HCT116 (cell line): ENCODE results near the gene DMD. TPM values are rescaled to one million over a fixed set of nuclear protein-coding genes. Genes with fewer than 3 reads are reported as not detected.

Experiments used
- ATAC-seq: fragments of 200-7000 bp; cut with Tn5 transposase; 2 replicates; pipeline ENCODE4 v1.9.1; 2020; ENCODE audit warnings: mild to moderate bottlenecking, moderate library complexity
- BruUV-seq: library from RNA; stranded (reverse); fragments of 400-500 nt; replicated peaks from 2 replicates; lab custom pipeline; 2021; lab: Mats Ljungman, UMichigan
- CTCF ChIA-PET: fragments of 300-600 bp; sonication (Branson Sonifier 250); formaldehyde crosslinking; loops from one replicate; lab custom pipeline; 2021; ENCODE audit warnings: antibody characterized with exemption; lab: Charles Lee
- POLR2A ChIA-PET: fragments of 300-600, 350-600 bp; sonication (Branson Sonifier 250); formaldehyde crosslinking; loops from one replicate; lab custom pipeline; 2021; ENCODE audit warnings: antibody characterized with exemption; lab: Charles Lee
- RAD21 ChIA-PET, 2 experiments: fragments of 300-600 bp; sonication (Branson Sonifier 250); formaldehyde crosslinking; loops; one replicate each; lab custom pipeline; 2023; ENCODE audit warnings: low total read pairs in 2 of 2; ENCODE audit not compliant: uncharacterized antibody in 2 of 2, unreplicated experiment in 2 of 2, low non-redundant PET in 1 of 2; lab: Charles Lee
- DNase-seq: peaks from one replicate; pipeline ENCODE4 v3.0.0-alpha.2; 2010; ENCODE audit warnings: low read depth, low spot score
- H2AFZ ChIP-seq: fragments of 200-600 bp; shearing (Covaris generic), sonication (generic); 2 replicates; pipeline ENCODE4 v1.6.1; 2017; ENCODE audit warnings: low read depth, mixed run types, mixed read lengths, antibody characterized with exemption, low read length; ENCODE audit not compliant: poor library complexity, severe bottlenecking
- H3K27ac ChIP-seq: 2 replicates; pipeline ENCODE4 v1.5.1; 2012; ENCODE audit warnings: low read depth, low read length
- H3K27me3 ChIP-seq: fragments of 200-600 bp; sonication (generic); 2 replicates; pipeline ENCODE4 v1.6.1; 2016; ENCODE audit warnings: mixed run types, low read length, mixed read lengths; ENCODE audit not compliant: insufficient read depth
- H3K36me3 ChIP-seq, 2 experiments: fragments of 200-500 bp in 1 of 2; fragments of 200-600 bp in 1 of 2; sonication (Bioruptor generic) in 1 of 2; sonication (generic) in 1 of 2; 2 replicates each; pipeline versions ENCODE4 v1.5.1 to v1.6.1; 2014 to 2016; ENCODE audit warnings: low read length in 2 of 2, inconsistent platforms in 1 of 2, mixed read lengths in 1 of 2, mixed run types in 1 of 2; ENCODE audit not compliant: insufficient read depth in 2 of 2, control insufficient read depth in 1 of 2
- H3K4me1 ChIP-seq, 2 experiments: fragments of 200-600 bp in 1 of 2; sonication (generic) in 1 of 2; 2 replicates each; pipeline versions ENCODE4 v1.5.1 to v1.6.1; 2012 to 2017; ENCODE audit warnings: low read length in 2 of 2, inconsistent platforms in 1 of 2, mild to moderate bottlenecking in 1 of 2, mixed read lengths in 1 of 2, mixed run types in 1 of 2, moderate library complexity in 1 of 2; ENCODE audit not compliant: insufficient read depth in 2 of 2, control insufficient read depth in 1 of 2
- H3K4me2 ChIP-seq: fragments of 200-600 bp; sonication (generic); 2 replicates; pipeline ENCODE4 v1.6.1; 2017; ENCODE audit warnings: mixed run types, low read length, mixed read lengths
- H3K4me3 ChIP-seq, 2 experiments: fragments of 200-600 bp in 1 of 2; sonication (generic) in 1 of 2; replicated peaks in 1 of 2; 2 replicates each; pipeline ENCODE4 v1.5.1; 2011 to 2016; ENCODE audit warnings: low read length in 2 of 2, control low read depth in 1 of 2, low read depth in 1 of 2, mild to moderate bottlenecking in 1 of 2, mixed read lengths in 1 of 2, mixed run types in 1 of 2
- H3K79me2 ChIP-seq: fragments of 200-600 bp; sonication (generic); 2 replicates; pipeline ENCODE4 v1.6.1; 2017; ENCODE audit warnings: mild to moderate bottlenecking, mixed run types, low read length, moderate library complexity, mixed read lengths; ENCODE audit not compliant: insufficient read depth
- H3K9ac ChIP-seq: fragments of 200-600 bp; sonication (generic); 2 replicates; pipeline ENCODE4 v1.6.1; 2016; ENCODE audit warnings: low read length, mixed read lengths
- H3K9me2 ChIP-seq: fragments of 200-600 bp; sonication (generic), shearing (Covaris generic); 2 replicates; pipeline ENCODE4 v1.6.1; 2017; ENCODE audit warnings: mixed run types, mild to moderate bottlenecking, moderate library complexity; ENCODE audit not compliant: insufficient read depth
- H3K9me3 ChIP-seq, 2 experiments: fragments of 200-500 bp in 1 of 2; fragments of 200-600 bp in 1 of 2; sonication (Bioruptor generic) in 1 of 2; sonication (generic) in 1 of 2; 2 replicates each; pipeline ENCODE4 v1.6.1; 2014 to 2017; ENCODE audit warnings: low read length in 2 of 2, mixed read lengths in 2 of 2, inconsistent platforms in 1 of 2, low read depth in 1 of 2, mild to moderate bottlenecking in 1 of 2, mixed run types in 1 of 2, moderate library complexity in 1 of 2; ENCODE audit not compliant: control insufficient read depth in 1 of 2, insufficient read depth in 1 of 2
- H4K20me1 ChIP-seq: fragments of 200-600 bp; sonication (generic), shearing (Covaris generic); 2 replicates; pipeline ENCODE4 v1.6.1; 2017; ENCODE audit warnings: mixed run types, mild to moderate bottlenecking, moderate library complexity; ENCODE audit not compliant: insufficient read depth
- CBX3 ChIP-seq: IDR thresholded peaks from 2 replicates; pipeline ENCODE4 v1.6.1; 2012; ENCODE audit warnings: low read depth
- CEBPB ChIP-seq: IDR thresholded peaks from 2 replicates; pipeline ENCODE4 v1.6.1; 2012; ENCODE audit warnings: low read depth
- EGR1 ChIP-seq: IDR thresholded peaks from 2 replicates; pipeline ENCODE4 v1.6.1; 2012; ENCODE audit warnings: low read depth
- ELF1 ChIP-seq: IDR thresholded peaks from 2 replicates; pipeline ENCODE4 v1.6.1; 2012; ENCODE audit warnings: low read depth, borderline replicate concordance
- EZH2 ChIP-seq: fragments of 200-600 bp; sonication (generic); IDR thresholded peaks from 2 replicates; pipeline ENCODE4 v1.6.1; 2017; ENCODE audit warnings: antibody characterized with exemption, mixed run types
- EZH2phosphoT487 ChIP-seq: fragments of 200-600 bp; IDR thresholded peaks from 2 replicates; pipeline ENCODE4 v1.6.1; 2018; ENCODE audit warnings: antibody characterized with exemption, borderline replicate concordance
- FOSL1 ChIP-seq: IDR thresholded peaks from 2 replicates; pipeline ENCODE4 v1.6.1; 2012; ENCODE audit warnings: low read depth
- POLR2AphosphoS5 ChIP-seq: IDR thresholded peaks from 2 replicates; pipeline ENCODE4 v1.6.1; 2011; ENCODE audit warnings: mild to moderate bottlenecking, low read depth, low read length, moderate library complexity
- RAD21 ChIP-seq: IDR thresholded peaks from 2 replicates; pipeline ENCODE4 v1.6.1; 2012; ENCODE audit warnings: low read depth, mild to moderate bottlenecking
- SIN3A ChIP-seq: IDR thresholded peaks from 2 replicates; pipeline ENCODE4 v1.6.1; 2012; ENCODE audit warnings: low read depth
- SRF ChIP-seq: IDR thresholded peaks from 2 replicates; pipeline ENCODE4 v1.6.1; 2012; ENCODE audit warnings: low read depth
- TCF7L2 ChIP-seq: IDR thresholded peaks from 2 replicates; pipeline ENCODE4 v1.7.0; 2011; ENCODE audit warnings: borderline replicate concordance, inconsistent platforms; ENCODE audit not compliant: insufficient read depth, insufficient read length; ENCODE audit errors: extremely low read depth
- YY1 ChIP-seq: IDR thresholded peaks from 2 replicates; pipeline ENCODE4 v1.6.1; 2011; ENCODE audit warnings: low read length, low read depth, moderate library complexity, mild to moderate bottlenecking; ENCODE audit not compliant: insufficient replicate concordance; ENCODE audit errors: extremely low read depth
- ZFX ChIP-seq: fragments of 450-650 bp; IDR thresholded peaks from 2 replicates; pipeline ENCODE4 v1.6.1; 2017
- ZNF274 ChIP-seq: fragments of 200-500 bp; sonication (Bioruptor generic); IDR thresholded peaks from 2 replicates; pipeline ENCODE4 v1.6.1; 2014; ENCODE audit warnings: mild to moderate bottlenecking, low read depth, low read length, inconsistent platforms
- intact Hi-C: fragments of 100-400 bp; cut with micrococcal nuclease; formaldehyde crosslinking; loops from 2 replicates; pipeline ENCODE4 v1.10.0; 2022
- total RNA-seq: library from RNA; stranded (reverse); gene quantifications from one replicate; pipeline ENCODE4 v1.2.1, GENCODE V29; 2021; ENCODE audit not compliant: unreplicated experiment
- TF ChIP-seq, protein P1 (sequence below): IDR thresholded peaks from 2 replicates; pipeline ENCODE4 v1.6.1; 2012
- TF ChIP-seq, protein P2 (sequence below): IDR thresholded peaks from 2 replicates; pipeline ENCODE4 v1.6.1; 2012
- TF ChIP-seq, protein P3 (sequence below): IDR thresholded peaks from 2 replicates; pipeline ENCODE4 v1.6.1; 2012; ENCODE audit warnings: low read depth
- TF ChIP-seq, protein P4 (sequence below), 3 experiments: fragments of 200-600 bp in 1 of 3; sonication (generic) in 1 of 3; IDR thresholded peaks in 2 of 3; conservative IDR thresholded peaks in 1 of 3; 2 replicates each; pipeline ENCODE4 v1.5.1; 2012 to 2017; ENCODE audit warnings: low read depth in 2 of 3, low read length in 2 of 3, antibody characterized with exemption in 1 of 3, borderline replicate concordance in 1 of 3, control low read depth in 1 of 3, mild to moderate bottlenecking in 1 of 3, mixed read lengths in 1 of 3, mixed run types in 1 of 3, moderate library complexity in 1 of 3; ENCODE audit not compliant: insufficient read depth in 1 of 3

The DMD gene
- total RNA-seq, 1 experiment from 2014 or later: 0.05 TPM

DNA sequence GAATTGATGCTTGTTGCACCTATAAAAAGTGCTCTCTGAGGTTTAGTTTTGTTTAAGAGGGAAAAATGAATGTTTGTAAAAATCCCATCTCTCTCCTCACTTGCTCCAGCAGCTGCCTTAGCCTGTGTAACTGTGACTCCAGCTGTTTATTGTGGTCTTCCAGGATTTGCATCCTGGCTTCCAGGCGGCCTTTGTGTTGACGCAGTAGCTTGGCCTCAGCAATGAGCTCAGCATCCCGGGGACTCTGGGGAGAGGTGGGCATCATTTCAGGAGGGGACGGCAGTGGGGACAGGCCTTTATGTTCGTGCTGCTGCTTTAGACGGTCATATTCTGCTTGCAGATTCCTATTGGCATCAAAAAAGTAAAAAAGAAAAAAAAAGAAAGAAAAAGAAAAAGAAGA lies 2064.2 kb downstream of the DMD start (continued):
- no peak for TF ChIP-seq SRF

DNA sequence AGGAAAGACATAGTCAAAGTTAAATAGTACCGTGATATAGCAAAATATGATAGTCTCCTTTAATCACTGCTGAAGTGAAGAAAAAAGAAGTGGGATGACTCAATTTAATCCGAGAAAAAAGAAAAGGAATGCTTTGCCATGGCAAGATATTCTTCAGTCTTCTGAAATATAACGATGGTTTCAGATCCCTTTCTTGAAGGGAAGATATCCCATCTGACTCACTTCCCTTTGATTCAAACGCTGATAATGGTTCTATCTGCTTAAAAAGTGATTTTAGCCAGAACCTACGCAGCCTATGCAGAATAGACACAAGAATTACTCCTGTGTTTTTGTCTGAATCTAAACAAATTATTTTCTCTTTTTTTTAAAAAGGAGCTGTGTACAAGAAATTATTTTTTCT lies 2071.4 kb downstream of the DMD start:
- Histone ChIP-seq H3K4me2 (no peak overlapping the region), H3K9ac (no peak overlapping the region)
- TF ChIP-seq FOSL1 (no peak), SIN3A (no peak), CEBPB (no peak), CBX3 (no peak), EZH2phosphoT487 (no peak), SRF (no peak), EZH2 (no peak), YY1 (no peak), TCF7L2 (no peak), ZFX (no peak), RAD21 (no peak), ELF1 (no peak), EGR1 (no peak), ZNF274 (no peak), POLR2AphosphoS5 (no peak)
- TF ChIP-seq, protein P1, sequence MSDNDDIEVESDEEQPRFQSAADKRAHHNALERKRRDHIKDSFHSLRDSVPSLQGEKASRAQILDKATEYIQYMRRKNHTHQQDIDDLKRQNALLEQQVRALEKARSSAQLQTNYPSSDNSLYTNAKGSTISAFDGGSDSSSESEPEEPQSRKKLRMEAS: no peak
- TF ChIP-seq, protein P2, sequence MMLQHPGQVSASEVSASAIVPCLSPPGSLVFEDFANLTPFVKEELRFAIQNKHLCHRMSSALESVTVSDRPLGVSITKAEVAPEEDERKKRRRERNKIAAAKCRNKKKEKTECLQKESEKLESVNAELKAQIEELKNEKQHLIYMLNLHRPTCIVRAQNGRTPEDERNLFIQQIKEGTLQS: no peak
- TF ChIP-seq, protein P3, sequence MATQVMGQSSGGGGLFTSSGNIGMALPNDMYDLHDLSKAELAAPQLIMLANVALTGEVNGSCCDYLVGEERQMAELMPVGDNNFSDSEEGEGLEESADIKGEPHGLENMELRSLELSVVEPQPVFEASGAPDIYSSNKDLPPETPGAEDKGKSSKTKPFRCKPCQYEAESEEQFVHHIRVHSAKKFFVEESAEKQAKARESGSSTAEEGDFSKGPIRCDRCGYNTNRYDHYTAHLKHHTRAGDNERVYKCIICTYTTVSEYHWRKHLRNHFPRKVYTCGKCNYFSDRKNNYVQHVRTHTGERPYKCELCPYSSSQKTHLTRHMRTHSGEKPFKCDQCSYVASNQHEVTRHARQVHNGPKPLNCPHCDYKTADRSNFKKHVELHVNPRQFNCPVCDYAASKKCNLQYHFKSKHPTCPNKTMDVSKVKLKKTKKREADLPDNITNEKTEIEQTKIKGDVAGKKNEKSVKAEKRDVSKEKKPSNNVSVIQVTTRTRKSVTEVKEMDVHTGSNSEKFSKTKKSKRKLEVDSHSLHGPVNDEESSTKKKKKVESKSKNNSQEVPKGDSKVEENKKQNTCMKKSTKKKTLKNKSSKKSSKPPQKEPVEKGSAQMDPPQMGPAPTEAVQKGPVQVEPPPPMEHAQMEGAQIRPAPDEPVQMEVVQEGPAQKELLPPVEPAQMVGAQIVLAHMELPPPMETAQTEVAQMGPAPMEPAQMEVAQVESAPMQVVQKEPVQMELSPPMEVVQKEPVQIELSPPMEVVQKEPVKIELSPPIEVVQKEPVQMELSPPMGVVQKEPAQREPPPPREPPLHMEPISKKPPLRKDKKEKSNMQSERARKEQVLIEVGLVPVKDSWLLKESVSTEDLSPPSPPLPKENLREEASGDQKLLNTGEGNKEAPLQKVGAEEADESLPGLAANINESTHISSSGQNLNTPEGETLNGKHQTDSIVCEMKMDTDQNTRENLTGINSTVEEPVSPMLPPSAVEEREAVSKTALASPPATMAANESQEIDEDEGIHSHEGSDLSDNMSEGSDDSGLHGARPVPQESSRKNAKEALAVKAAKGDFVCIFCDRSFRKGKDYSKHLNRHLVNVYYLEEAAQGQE: no peak
- TF ChIP-seq, protein P4, sequence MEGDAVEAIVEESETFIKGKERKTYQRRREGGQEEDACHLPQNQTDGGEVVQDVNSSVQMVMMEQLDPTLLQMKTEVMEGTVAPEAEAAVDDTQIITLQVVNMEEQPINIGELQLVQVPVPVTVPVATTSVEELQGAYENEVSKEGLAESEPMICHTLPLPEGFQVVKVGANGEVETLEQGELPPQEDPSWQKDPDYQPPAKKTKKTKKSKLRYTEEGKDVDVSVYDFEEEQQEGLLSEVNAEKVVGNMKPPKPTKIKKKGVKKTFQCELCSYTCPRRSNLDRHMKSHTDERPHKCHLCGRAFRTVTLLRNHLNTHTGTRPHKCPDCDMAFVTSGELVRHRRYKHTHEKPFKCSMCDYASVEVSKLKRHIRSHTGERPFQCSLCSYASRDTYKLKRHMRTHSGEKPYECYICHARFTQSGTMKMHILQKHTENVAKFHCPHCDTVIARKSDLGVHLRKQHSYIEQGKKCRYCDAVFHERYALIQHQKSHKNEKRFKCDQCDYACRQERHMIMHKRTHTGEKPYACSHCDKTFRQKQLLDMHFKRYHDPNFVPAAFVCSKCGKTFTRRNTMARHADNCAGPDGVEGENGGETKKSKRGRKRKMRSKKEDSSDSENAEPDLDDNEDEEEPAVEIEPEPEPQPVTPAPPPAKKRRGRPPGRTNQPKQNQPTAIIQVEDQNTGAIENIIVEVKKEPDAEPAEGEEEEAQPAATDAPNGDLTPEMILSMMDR (IDR thresholded peaks at IDR 0.05 in 2 of 3, conservative IDR thresholded peaks at IDR 0.05 in 1 of 3; ENCODE audit: borderline replicate concordance in 1 of 3, insufficient read depth in 1 of 3, low read depth in 2 of 3, low read length in 2 of 3): no peak
- TF ChIP-seq, all 23 proteins: peak for 0
- H3K9me2 ChIP-seq: no peaks in the 10 kb centered on the region
- H3K4me3 ChIP-seq: no peak overlapping the region
- POLR2A ChIA-PET: no interaction called here
- CTCF ChIA-PET: no interaction called here
- H3K27ac ChIP-seq: no peak overlapping the region
- H3K79me2 ChIP-seq: no peaks in the 10 kb centered on the region
- no peaks in the 10 kb centered on the region for H3K4me1 ChIP-seq
- no peak for ATAC-seq
- H3K36me3 ChIP-seq: no peaks in the 10 kb centered on the region
- no TSS peak for BruUV-seq
- no peaks in the 10 kb centered on the region for H4K20me1 ChIP-seq
- intact Hi-C loops: no loop called here
- no peak for DNase-seq
- no peak overlapping the region for H2AFZ ChIP-seq
- no peaks in the 10 kb centered on the region for H3K27me3 ChIP-seq
- RAD21 ChIA-PET: no interaction called here
- H3K9me3 ChIP-seq: no peaks in the 10 kb centered on the region
